BE2C (cell line): Measurements from ENCODE around the gene EMILIN1.

Experiments used
- DNase-seq: peaks from one replicate; pipeline ENCODE4 v3.0.0-alpha.2; 2020
- H3K27me3 ChIP-seq: fragments of 250-450 bp; sonication (Bioruptor Pico); 2 replicates; pipeline ENCODE4 v1.5.1; 2020; ENCODE audit warnings: mild to moderate bottlenecking
- H3K36me3 ChIP-seq: fragments of 250-450 bp; sonication (Bioruptor Pico); 2 replicates; pipeline ENCODE4 v1.5.1; 2020; ENCODE audit warnings: mild to moderate bottlenecking
- H3K4me1 ChIP-seq: fragments of 250-450 bp; sonication (Bioruptor Pico); 2 replicates; pipeline ENCODE4 v1.5.1; 2020
- H3K4me3 ChIP-seq: 2 replicates; pipeline ENCODE4 v1.5.1; 2011; ENCODE audit warnings: low read depth, low read length
- H3K9me3 ChIP-seq: fragments of 250-450 bp; sonication (Bioruptor Pico); 2 replicates; pipeline ENCODE4 v1.5.1; 2020
- TF ChIP-seq, protein P1 (sequence below): IDR thresholded peaks from 2 replicates; pipeline ENCODE4 v1.5.1; 2012; ENCODE audit warnings: mild to moderate bottlenecking, low read depth, low read length

Gene EMILIN1

DNA sequence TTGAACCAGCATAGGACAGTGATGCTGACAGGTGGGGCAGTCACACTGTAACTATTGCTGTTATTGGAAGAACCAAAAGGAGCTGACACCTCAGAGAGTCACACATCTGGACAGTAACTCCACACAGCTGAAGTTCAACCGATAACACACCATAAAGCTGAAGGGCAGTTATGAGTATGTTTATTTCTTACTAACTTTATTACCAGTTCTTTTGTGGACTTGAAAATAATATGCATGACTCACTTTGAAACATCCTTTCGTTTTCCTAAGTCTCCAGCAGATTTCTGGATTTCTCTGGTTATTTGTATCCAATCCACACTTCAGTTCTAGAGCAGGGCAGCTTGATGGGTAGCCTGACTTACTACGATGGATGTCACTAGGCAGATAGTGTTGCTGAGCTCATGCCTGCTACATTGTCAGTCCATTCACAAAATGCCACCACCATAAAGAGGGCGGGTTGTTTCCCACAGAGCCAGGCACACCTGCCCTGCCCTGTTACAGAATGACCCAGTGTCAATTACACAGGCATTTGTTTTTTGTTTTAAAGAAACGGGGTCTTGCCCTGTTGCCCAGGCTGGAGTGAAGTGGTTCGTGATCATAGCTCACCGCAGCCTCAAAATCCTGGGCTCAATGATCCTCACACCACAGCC lies 35.3 kb upstream of the EMILIN1 start:
- TF ChIP-seq, protein P1, sequence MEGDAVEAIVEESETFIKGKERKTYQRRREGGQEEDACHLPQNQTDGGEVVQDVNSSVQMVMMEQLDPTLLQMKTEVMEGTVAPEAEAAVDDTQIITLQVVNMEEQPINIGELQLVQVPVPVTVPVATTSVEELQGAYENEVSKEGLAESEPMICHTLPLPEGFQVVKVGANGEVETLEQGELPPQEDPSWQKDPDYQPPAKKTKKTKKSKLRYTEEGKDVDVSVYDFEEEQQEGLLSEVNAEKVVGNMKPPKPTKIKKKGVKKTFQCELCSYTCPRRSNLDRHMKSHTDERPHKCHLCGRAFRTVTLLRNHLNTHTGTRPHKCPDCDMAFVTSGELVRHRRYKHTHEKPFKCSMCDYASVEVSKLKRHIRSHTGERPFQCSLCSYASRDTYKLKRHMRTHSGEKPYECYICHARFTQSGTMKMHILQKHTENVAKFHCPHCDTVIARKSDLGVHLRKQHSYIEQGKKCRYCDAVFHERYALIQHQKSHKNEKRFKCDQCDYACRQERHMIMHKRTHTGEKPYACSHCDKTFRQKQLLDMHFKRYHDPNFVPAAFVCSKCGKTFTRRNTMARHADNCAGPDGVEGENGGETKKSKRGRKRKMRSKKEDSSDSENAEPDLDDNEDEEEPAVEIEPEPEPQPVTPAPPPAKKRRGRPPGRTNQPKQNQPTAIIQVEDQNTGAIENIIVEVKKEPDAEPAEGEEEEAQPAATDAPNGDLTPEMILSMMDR, result no peak
- no peak for DNase-seq
- H3K4me1 ChIP-seq, result peaks cover 7% of the 10 kb centered on the region; the same call in 1 of the 2 replicates
- no peaks in the 10 kb centered on the region for H3K9me3 ChIP-seq
- no peaks in the 10 kb centered on the region for H3K27me3 ChIP-seq
- peaks cover 35% of the 10 kb centered on the region for H3K36me3 ChIP-seq
- no peak overlapping the region for H3K4me3 ChIP-seq

GRCh38 chr2:27049422-27050280 lies 28.8 kb upstream of the EMILIN1 start:
- H3K4me3 ChIP-seq, result peak overlapping the region; percentile 79
- no peaks in the 10 kb centered on the region for H3K4me1 ChIP-seq
- peak; percentile 68 for DNase-seq
- H3K27me3 ChIP-seq, result no peaks in the 10 kb centered on the region
- peaks cover 5% of the 10 kb centered on the region; the same call in 1 of the 2 replicates for H3K36me3 ChIP-seq
- TF ChIP-seq, protein P1, result no peak
- H3K9me3 ChIP-seq, result no peaks in the 10 kb centered on the region

DNA sequence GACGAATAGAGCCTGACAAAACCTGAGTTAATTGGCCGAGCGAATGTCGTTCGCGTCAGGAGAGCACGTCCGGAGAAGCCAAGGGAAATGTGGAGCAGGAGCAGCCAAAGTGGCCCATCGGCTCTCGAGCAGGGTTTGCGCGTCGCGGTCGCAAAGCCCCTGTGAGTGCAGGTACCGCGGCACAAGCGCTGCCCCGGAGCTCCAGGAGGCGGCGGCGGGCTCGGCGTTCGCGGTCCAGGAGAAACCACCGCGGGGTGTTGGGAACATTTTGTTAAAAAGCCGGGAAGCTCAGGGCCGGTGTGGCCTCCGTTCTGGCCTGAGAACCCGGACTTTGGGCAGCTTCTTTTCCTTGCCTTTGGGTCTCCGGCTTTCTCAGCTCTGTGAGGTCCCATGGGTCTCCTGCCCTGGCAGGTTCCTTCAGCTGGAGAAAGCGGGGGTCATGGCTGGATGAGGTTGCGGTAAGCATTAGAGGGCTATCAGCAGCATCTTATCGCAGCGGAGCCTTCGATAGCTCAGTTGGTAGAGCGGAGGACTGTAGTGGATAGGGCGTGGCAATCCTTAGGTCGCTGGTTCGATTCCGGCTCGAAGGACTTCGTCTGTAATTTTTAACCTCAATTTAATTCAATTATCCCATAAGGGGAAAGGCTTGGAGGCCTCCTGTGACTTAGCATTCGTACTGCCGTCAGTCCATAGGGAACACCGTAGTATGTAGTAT lies 28.0 kb upstream of the EMILIN1 start:
- Histone ChIP-seq H3K4me3 (peak overlapping the region; percentile 79), H3K36me3 (peaks cover 11% of the 10 kb centered on the region)

GRCh38 chr2:27050996-27051901 lies 27.2 kb upstream of the EMILIN1 start, which contains the start of gene AGBL5:
AGBL5 (plus strand) TSS chr2:27051668; CDS start chr2:27052959, 1,291 bp downstream.
- Histone ChIP-seq H3K36me3 (peaks cover 17% of the 10 kb centered on the region), H3K4me3 (peak within 1 kb of the TSS; percentile 79), H3K9me3 (no peaks in the 10 kb centered on the region), H3K4me1 (no peaks in the 10 kb centered on the region), H3K27me3 (no peaks in the 10 kb centered on the region)
- TF ChIP-seq, protein P1, result no peak
- peak; percentile 94 for DNase-seq

More for the DNA sequence above, 28.0 kb upstream of the EMILIN1 start:
- Histone ChIP-seq H3K4me1 (no peaks in the 10 kb centered on the region), H3K9me3 (no peaks in the 10 kb centered on the region), H3K27me3 (no peaks in the 10 kb centered on the region)
- peak; percentile 91 for DNase-seq
- TF ChIP-seq, protein P1, result peak; percentile 39

DNA sequence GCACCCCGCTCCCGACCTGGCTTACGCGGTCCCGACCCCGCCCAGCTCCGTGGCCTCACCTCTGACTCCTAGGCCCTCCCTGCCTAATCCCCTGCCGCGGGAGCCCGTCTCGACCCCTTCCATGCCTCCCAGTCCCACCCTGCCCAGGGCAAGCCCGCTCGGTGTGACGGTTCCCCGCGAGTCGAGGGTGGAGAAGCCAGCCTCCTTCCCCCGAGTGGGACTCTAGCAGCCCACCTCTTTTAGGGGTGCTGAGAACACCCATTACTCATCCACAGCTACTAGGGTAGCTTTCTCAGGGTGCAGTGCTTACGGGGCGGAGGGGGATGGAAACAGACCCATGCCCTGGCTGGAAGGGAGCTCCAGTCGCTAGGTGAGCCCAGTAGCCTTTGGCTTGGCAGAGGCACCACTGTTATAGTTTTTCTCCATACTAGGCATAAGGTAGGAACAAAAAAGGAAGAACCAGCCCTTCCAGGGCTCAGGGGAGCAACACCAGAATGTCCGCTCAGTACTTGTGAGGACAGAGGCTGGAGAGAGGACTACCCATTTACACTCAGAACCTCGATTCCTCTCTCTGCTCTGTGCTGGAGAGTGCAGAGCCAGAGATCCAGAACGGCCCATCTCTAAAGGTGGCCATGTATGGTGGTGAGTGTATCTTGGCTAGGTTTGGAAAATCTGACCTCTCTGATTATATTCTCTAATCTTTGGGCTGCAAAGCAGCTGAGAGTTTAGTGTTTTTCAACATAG lies 26.3 kb upstream of the EMILIN1 start:
- Histone ChIP-seq H3K9me3 (no peaks in the 10 kb centered on the region), H3K4me1 (no peaks in the 10 kb centered on the region), H3K4me3 (peak overlapping the region; percentile 79), H3K36me3 (peaks cover 17% of the 10 kb centered on the region), H3K27me3 (no peaks in the 10 kb centered on the region)
- peak; percentile 33 for DNase-seq
- TF ChIP-seq, protein P1, result no peak
